ENCODE measurements around the gene DAGLA. TPM values are rescaled to one million over a fixed set of nuclear protein-coding genes. Genes with fewer than 3 reads are reported as not detected.
A peak's percentile ranks its signal among the peaks of the same experiment; 100 is the strongest.

DAGLA gene
- total RNA-seq, 1 experiment from 2014 or later, result 8.6 TPM

DNA sequence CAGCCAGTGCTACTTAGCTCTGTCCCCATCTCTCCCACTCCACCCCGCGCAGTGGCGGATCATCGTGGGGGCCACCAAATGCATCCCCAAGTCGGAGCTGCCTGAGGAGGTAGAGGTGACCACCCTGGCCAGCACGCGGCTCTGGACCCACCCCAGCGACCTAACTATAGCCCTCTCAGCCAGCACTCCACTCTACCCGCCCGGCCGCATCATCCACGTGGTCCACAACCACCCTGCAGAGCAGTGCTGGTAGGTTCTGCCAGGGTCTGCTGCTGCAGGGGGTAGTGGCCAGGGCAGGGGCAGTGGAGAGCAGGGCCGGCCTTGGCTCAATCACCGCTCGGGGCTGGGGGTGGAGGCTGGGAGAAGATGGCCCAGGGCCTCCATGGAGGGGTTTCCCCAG is 59.2 kb downstream of the DAGLA start:
- H3K9me2 ChIP-seq (replicated peaks; ENCODE audit: low read length), result no peaks in the 10 kb centered on the region
- no peak overlapping the region for H3K4me2 ChIP-seq (ENCODE audit: low read length)
- H3K36me3 ChIP-seq (ENCODE audit: low read depth, low read length), result peaks cover 10% of the 10 kb centered on the region; the same call in 1 of the 2 replicates
- no peak for TF ChIP-seq EZH2 (IDR thresholded peaks at IDR 0.05; ENCODE audit: low read length, unreplicated experiment)
- TF ChIP-seq, protein P1, sequence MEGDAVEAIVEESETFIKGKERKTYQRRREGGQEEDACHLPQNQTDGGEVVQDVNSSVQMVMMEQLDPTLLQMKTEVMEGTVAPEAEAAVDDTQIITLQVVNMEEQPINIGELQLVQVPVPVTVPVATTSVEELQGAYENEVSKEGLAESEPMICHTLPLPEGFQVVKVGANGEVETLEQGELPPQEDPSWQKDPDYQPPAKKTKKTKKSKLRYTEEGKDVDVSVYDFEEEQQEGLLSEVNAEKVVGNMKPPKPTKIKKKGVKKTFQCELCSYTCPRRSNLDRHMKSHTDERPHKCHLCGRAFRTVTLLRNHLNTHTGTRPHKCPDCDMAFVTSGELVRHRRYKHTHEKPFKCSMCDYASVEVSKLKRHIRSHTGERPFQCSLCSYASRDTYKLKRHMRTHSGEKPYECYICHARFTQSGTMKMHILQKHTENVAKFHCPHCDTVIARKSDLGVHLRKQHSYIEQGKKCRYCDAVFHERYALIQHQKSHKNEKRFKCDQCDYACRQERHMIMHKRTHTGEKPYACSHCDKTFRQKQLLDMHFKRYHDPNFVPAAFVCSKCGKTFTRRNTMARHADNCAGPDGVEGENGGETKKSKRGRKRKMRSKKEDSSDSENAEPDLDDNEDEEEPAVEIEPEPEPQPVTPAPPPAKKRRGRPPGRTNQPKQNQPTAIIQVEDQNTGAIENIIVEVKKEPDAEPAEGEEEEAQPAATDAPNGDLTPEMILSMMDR (conservative IDR thresholded peaks at IDR 0.05; ENCODE audit: low read depth, low read length), result no peak
- no peak for TF ChIP-seq EZH2phosphoT487 (IDR thresholded peaks at IDR 0.05; ENCODE audit: borderline replicate concordance, low read length)
- no peak overlapping the region for H3K27ac ChIP-seq (ENCODE audit: low read length)
- no peak for ATAC-seq
- H3K4me3 ChIP-seq (ENCODE audit: low read length), result no peak overlapping the region
- no peaks in the 10 kb centered on the region for H3K79me2 ChIP-seq (ENCODE audit: low read length)
- no peak overlapping the region for H3K9ac ChIP-seq (ENCODE audit: low read length)
- H3F3A ChIP-seq (ENCODE audit: low read length, unreplicated experiment), result no peaks in the 10 kb centered on the region
- no peaks in the 10 kb centered on the region for H3K27me3 ChIP-seq (ENCODE audit: low read length)
- no peak overlapping the region for H2AFZ ChIP-seq (ENCODE audit: low read length)
- H4K20me1 ChIP-seq (ENCODE audit: low read length), result no peaks in the 10 kb centered on the region
- ChIA-PET CTCF (no interaction called here), POLR2A (ENCODE audit: unreplicated experiment) (no interaction called here)
- H3K4me1 ChIP-seq (ENCODE audit: insufficient read depth, low read length), result peaks cover 5% of the 10 kb centered on the region; the same call in 1 of the 2 replicates
- intact Hi-C loops (cut with micrococcal nuclease), result no loop called here
- H3K9me3 ChIP-seq (ENCODE audit: low read length), result no peaks in the 10 kb centered on the region
- BruUV-seq (replicated peaks), result no TSS peak
- DNase-seq, result no peak

DNA sequence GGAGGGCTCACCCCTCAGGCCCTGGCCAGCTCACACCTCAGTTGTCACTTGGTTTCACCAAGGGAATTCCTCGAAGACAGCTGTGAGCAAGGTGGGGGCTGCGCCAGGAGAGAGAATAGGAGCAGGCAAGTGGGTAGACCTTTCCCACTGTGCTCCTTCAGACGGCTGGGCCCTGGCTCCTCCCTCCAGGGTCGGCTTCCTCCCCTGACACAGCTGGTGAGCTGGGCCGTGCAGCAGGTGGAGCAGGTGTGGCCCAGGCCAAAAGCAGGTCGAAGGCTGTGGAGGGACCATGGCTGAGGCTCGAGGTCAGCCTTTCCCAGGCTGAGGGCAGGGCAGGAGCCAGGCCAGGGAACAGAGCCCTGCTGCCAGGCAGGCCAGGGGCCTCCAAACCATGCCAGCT is 59.8 kb downstream of the DAGLA start:
- CTCF ChIA-PET, result no interaction called here
- ATAC-seq, result no peak
- intact Hi-C loops (cut with micrococcal nuclease), result no loop called here

DNA sequence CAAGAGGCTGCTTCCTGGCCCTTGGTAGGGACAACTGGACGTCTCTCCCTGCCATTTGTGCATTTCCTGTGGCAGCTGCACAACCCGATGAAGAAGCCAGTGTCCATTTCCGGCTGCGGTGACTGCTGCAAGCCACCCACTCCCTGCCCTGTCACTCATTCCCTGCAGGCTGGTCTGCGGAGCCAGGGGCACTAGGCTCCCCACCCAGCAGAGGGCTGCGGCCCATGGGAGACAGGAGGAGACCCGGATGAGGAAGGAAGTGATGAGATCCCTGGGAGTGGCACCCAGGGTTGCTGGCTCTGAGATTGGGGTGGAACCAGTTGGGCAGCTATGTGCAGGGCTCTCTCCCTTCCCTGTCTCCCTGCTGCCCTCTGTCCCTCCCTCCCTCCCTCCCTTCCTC is 62.2 kb downstream of the DAGLA start:
- BruUV-seq (replicated peaks), result no TSS peak
- intact Hi-C loops (cut with micrococcal nuclease), result no loop called here

More for the DNA sequence above, 59.8 kb downstream of the DAGLA start:
- Histone ChIP-seq H3K79me2 (ENCODE audit: low read length) (no peaks in the 10 kb centered on the region), H3K27ac (ENCODE audit: low read length) (no peak overlapping the region), H3K27me3 (ENCODE audit: low read length) (no peaks in the 10 kb centered on the region), H3K4me2 (ENCODE audit: low read length) (no peak overlapping the region), H3K9me2 (replicated peaks; ENCODE audit: low read length) (no peaks in the 10 kb centered on the region), H3K9me3 (ENCODE audit: low read length) (no peaks in the 10 kb centered on the region), H3K4me1 (ENCODE audit: insufficient read depth, low read length) (peaks cover 5% of the 10 kb centered on the region; the same call in 1 of the 2 replicates), H4K20me1 (ENCODE audit: low read length) (no peaks in the 10 kb centered on the region), H2AFZ (ENCODE audit: low read length) (no peak overlapping the region), H3K36me3 (ENCODE audit: low read depth, low read length) (peaks cover 10% of the 10 kb centered on the region; the same call in 1 of the 2 replicates), H3K9ac (ENCODE audit: low read length) (no peak overlapping the region), H3F3A (ENCODE audit: low read length, unreplicated experiment) (no peaks in the 10 kb centered on the region), H3K4me3 (ENCODE audit: low read length) (no peak overlapping the region)
- POLR2A ChIA-PET (ENCODE audit: unreplicated experiment), result no interaction called here
- no peak for DNase-seq
- TF ChIP-seq EZH2phosphoT487 (IDR thresholded peaks at IDR 0.05; ENCODE audit: borderline replicate concordance, low read length) (no peak), EZH2 (IDR thresholded peaks at IDR 0.05; ENCODE audit: low read length, unreplicated experiment) (no peak)
- TF ChIP-seq, protein P1 (conservative IDR thresholded peaks at IDR 0.05; ENCODE audit: low read depth, low read length), result no peak
- BruUV-seq (replicated peaks), result no TSS peak

More for the DNA sequence above, 62.2 kb downstream of the DAGLA start:
- TF ChIP-seq EZH2 (IDR thresholded peaks at IDR 0.05; ENCODE audit: low read length, unreplicated experiment) (no peak), EZH2phosphoT487 (IDR thresholded peaks at IDR 0.05; ENCODE audit: borderline replicate concordance, low read length) (no peak)
- TF ChIP-seq, protein P1 (conservative IDR thresholded peaks at IDR 0.05; ENCODE audit: low read depth, low read length), result no peak
- peak; percentile 48 for ATAC-seq
- Histone ChIP-seq H3K4me2 (ENCODE audit: low read length) (no peak overlapping the region), H3F3A (ENCODE audit: low read length, unreplicated experiment) (no peaks in the 10 kb centered on the region), H3K27ac (ENCODE audit: low read length) (no peak overlapping the region; the same call in 1 of the 2 replicates), H3K36me3 (ENCODE audit: low read depth, low read length) (peaks cover 10% of the 10 kb centered on the region; the same call in 1 of the 2 replicates), H3K9me2 (replicated peaks; ENCODE audit: low read length) (no peaks in the 10 kb centered on the region), H3K79me2 (ENCODE audit: low read length) (no peaks in the 10 kb centered on the region), H3K4me3 (ENCODE audit: low read length) (no peak overlapping the region), H4K20me1 (ENCODE audit: low read length) (no peaks in the 10 kb centered on the region), H3K27me3 (ENCODE audit: low read length) (no peaks in the 10 kb centered on the region), H2AFZ (ENCODE audit: low read length) (no peak overlapping the region), H3K9ac (ENCODE audit: low read length) (no peak overlapping the region), H3K4me1 (ENCODE audit: insufficient read depth, low read length) (peaks cover 6% of the 10 kb centered on the region; the same call in 1 of the 2 replicates), H3K9me3 (ENCODE audit: low read length) (no peaks in the 10 kb centered on the region)
- ChIA-PET POLR2A (ENCODE audit: unreplicated experiment) (no interaction called here), CTCF (no interaction called here)
- peak; percentile 43 for DNase-seq

Data from PC-3 (cell line).